Activated CD8-positive, alpha-beta memory T cell treated with anti-CD3 and anti-CD28 coated beads, Interleukin-2, amount 50 U/mL, for 1 hour (primary cell): ENCODE measurements around the gene DLGAP1.
"Not testable (repeated sequence)": the region's sequence is repeated elsewhere in the genome, so short reads cannot be mapped to it uniquely, and the experiment has no call there.

ENCODE experiments used
- DNase-seq: peaks from one replicate; pipeline ENCODE4 v3.0.0-alpha.2; 2020; ENCODE audit errors: extremely low read depth

The DLGAP1 gene

GRCh38 chr18:3720818-3721545 lies 734.1 kb downstream of the DLGAP1 start:
- no peak for DNase-seq

GRCh38 chr18:3720159-3720558 lies 734.9 kb downstream of the DLGAP1 start:
- no peak for DNase-seq

GRCh38 chr18:3717376-3718025 lies 737.6 kb downstream of the DLGAP1 start:
- no peak for DNase-seq

GRCh38 chr18:3716116-3716660 lies 738.9 kb downstream of the DLGAP1 start:
- no peak for DNase-seq

GRCh38 chr18:3715231-3716080 lies 739.7 kb downstream of the DLGAP1 start:
- DNase-seq = no peak

GRCh38 chr18:3713708-3714107 lies 741.4 kb downstream of the DLGAP1 start:
- no peak for DNase-seq

GRCh38 chr18:3713166-3713565 lies 741.9 kb downstream of the DLGAP1 start:
- no peak for DNase-seq

GRCh38 chr18:3712491-3712890 lies 742.6 kb downstream of the DLGAP1 start:
- no peak for DNase-seq

- no peak for DNase-seq
Measured at GRCh38 chr18:3710712-3711301, 744.3 kb downstream of the DLGAP1 start.

GRCh38 chr18:3709205-3709604 lies 745.9 kb downstream of the DLGAP1 start:
- DNase-seq = no peak

- no peak for DNase-seq
Measured at GRCh38 chr18:3706279-3707097, 748.6 kb downstream of the DLGAP1 start.

- DNase-seq = no peak
Measured at GRCh38 chr18:3704556-3705344, 750.4 kb downstream of the DLGAP1 start.

- no peak for DNase-seq
Measured at GRCh38 chr18:3703732-3704176, 751.4 kb downstream of the DLGAP1 start.

- not testable (repeated sequence) for DNase-seq
Measured at GRCh38 chr18:3699707-3700567, 755.2 kb downstream of the DLGAP1 start.

GRCh38 chr18:3694030-3694778 lies 760.9 kb downstream of the DLGAP1 start:
- DNase-seq = not testable (repeated sequence)

- DNase-seq = no peak
Measured at GRCh38 chr18:3693410-3693809, 761.7 kb downstream of the DLGAP1 start.

- DNase-seq = no peak
Measured at GRCh38 chr18:3692691-3693090, 762.4 kb downstream of the DLGAP1 start.

GRCh38 chr18:3692113-3692621 lies 762.9 kb downstream of the DLGAP1 start:
- no peak for DNase-seq
